Stimulated activated CD4-positive, alpha-beta T cell treated with anti-CD3 and anti-CD28 coated beads, Interleukin-15, amount 100 ng/mL, for 24 hours (primary cell): ENCODE data around the gene SNX8.
"Not testable (repeated sequence)": the region's sequence is repeated elsewhere in the genome, so short reads cannot be mapped to it uniquely, and the experiment has no call there.

Source experiments
- DNase-seq: peaks from one replicate; pipeline ENCODE4 v3.0.0-alpha.2; 2020

Gene SNX8

GRCh38 chr7:2289111-2289586 lies 25.1 kb downstream of the SNX8 start:
- no peak for DNase-seq

GRCh38 chr7:2288503-2288902 lies 25.7 kb downstream of the SNX8 start:
- no peak for DNase-seq

DNA sequence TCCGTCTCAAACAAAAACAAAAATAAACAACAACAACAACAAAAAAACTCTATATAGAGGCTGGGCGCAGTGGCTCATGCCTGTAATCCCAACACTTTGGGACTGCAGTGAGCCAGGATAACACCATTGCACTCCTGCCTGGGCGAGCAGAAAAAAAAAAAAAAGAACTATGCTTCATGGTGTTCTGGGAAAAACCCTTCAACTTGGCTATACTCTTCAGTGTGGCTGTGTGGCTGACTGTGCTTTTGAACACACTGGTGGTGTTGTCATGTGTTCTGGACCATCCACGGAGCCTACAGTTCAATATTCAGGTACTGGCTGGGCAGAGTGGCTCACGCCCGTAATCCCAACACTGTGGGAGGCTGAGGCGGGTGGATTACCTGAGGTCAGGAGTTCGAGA lies 26.5 kb downstream of the SNX8 start:
- DNase-seq = no peak

DNA sequence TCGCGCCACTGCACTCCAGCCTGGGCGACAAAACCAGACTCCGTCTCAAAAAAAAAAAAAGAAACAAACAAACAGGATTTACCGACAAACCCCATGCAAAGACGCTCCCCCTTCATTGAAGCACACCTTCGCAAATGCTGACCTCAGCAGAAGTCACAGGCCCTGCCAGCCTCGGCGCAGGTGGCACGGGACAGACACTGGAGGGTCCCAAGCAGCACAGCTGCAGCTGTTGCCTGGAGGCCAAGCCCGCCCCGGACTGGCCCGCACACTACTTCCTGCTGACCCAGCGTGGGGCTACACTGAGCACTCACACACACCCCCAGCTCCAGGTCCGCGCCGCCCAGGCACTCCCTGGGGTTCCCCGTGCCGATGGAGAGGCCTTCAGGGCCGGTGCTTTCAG lies 31.2 kb downstream of the SNX8 start:
- no peak for DNase-seq

DNA sequence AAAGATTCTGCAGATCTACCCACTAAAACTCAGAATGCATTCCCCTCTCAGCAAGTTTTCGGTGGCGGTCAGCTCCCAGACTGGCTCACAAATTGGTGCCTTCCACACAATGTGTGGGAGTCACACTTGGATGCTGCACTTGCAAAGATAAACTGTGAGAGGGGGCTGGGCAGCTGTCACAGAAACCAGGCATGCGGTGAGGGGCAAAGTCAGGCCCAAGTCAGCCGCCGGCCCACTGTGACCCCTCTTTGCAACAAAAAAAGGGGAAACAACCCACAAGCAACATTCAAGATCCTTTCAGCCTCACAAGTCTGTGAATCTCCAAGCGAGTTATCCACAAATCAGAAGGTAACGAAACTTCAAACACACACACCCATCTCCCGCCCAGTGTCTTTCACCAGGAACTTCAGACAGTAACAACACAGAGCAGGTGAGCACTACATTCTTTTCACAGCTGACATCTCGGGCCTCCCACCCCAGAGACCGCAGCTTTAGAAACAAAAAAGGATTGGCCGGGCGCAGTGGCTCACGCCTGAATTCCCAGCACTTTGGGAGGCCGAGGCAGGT lies 32.0 kb downstream of the SNX8 start:
- no peak for DNase-seq

DNA sequence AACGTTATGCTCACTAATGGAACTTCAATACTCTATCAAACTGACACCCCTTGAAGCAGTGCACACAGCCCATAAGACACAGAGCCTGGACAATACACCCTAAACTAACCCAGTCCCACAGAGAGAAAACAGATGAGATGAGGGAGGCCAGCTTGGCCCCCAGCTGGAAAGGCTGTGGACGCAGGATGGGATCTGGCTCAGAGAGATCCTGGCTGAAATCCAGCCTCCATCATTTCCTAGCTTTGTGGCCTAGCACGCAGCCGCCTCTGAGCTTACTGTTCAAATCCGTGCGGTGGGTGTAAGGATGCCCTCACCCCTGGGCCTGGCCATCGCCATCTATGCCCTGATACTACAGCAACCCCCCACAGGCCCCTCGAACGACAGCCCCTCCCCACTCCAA lies 32.7 kb downstream of the SNX8 start:
- no peak for DNase-seq

DNA sequence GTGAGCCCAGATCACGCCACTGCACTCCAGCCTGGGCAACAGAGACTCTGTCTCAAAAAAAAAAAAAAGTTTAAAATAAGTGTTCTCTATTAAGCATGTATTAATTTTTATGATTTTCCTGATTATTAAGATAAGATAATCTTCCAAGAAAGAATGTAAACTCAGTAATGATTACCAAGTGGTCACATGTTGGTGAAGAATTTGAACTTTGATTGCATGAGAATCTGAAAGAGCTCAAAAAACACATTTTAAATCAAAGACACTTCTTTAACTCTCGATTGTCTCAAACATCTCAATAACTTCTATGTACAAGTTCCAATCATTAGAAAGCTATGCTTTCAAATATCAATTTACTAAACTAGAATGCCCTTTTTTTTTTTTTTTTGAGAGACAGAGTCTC lies 33.8 kb downstream of the SNX8 start:
- DNase-seq = no peak

DNA sequence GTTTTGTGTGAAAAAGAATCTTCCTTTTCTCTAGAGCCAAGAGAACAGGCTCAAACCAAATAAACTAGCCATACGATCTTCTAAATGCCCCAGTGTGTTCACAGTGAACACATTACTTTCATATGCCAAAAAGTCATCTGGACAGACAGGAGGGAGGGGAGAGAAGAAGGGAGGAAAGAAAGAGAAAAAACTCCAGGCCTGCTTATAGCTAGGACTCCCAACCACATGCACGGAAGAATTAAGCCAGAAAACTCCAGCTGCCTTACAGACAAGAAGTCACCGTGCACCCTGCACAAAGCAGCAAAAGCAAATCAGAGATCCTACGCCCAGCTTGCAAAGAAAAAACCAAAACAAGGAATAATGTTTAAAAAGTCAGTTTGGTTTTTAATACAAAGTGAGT lies 34.3 kb downstream of the SNX8 start:
- DNase-seq = no peak

DNA sequence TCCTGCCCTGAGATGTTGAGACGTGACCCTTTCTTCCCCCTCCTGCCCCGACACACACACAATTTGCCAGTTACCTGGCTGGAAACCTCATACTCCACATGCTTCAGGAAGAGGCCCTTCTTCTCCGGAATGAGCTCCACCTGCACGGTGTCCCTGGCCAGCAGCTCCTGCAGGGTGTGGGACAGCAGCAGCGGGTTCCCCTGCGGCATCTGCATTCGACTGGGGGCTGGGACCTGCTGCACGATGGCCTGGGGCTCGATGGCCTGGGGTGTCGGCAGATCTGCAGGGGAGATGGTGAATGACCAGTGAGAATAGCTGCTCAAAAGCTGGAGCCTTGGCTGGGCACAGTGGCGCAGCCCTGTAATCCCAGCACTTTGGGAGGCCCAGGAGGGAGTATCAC lies 36.2 kb downstream of the SNX8 start:
- no peak for DNase-seq

DNA sequence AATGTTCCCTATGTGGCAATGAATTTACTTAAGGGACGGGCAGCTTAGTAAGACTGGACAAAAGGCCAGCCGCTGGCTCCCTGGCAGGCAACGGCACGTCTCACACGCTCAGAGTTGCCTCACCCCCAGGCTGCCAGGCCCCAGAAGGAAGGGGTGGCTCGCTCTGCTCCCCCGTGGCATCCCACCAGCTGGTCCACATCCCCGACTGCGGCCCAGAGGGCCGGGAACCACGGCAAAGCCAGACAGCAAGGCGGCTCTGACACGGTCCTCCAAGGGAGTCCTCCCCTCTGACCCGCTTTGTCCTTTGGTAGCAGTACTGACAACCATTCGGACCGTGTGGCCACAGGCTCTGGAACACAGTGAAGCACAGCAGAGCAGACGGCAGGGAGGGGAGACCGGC lies 38.1 kb downstream of the SNX8 start:
- no peak for DNase-seq

- no peak for DNase-seq
Measured at GRCh38 chr7:2275101-2275500, 39.1 kb downstream of the SNX8 start.

DNA sequence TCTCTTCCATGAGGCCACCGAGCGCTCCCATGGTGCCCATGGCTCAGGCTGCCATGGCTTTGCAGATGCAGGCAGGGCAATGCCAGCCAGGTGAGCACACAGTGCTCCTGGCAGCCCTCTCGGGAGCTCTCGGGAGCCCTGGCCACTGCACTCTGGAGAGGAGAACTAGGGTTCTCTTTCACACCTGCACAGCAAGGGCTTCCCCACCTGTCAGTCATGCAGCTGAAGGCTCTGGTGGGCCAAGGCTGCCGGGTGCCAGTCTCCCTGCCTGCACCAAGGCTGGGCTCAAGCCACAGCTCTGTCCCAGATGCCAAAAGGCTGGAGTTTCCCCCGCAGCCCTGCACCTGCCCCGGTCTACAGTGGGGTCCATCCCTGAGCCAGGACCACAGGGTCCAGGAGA lies 39.6 kb downstream of the SNX8 start:
- DNase-seq = no peak

DNA sequence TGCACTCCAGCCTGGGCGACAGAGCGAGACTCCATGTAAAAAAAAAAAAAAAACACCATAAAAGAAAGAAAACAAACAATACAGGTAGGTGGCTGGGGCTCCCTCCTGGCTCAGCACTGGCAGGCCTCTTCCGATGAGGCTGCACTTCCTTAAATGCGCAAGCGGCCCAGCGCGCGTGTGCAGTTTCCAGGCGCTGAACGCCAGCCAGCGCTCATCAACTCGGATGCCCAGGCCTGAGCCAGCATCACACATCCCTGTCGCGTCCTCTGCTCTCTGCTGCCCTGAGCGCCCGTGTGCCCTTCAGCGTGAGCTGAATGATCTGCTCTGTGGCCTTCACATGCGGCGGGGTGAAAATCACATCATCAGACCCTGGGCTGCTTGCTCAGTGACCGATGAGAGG lies 40.4 kb downstream of the SNX8 start:
- DNase-seq = no peak

- no peak for DNase-seq
Measured at GRCh38 chr7:2272031-2272430, 42.2 kb downstream of the SNX8 start.

GRCh38 chr7:2271273-2272026 lies 42.8 kb downstream of the SNX8 start:
- DNase-seq = no peak

DNA sequence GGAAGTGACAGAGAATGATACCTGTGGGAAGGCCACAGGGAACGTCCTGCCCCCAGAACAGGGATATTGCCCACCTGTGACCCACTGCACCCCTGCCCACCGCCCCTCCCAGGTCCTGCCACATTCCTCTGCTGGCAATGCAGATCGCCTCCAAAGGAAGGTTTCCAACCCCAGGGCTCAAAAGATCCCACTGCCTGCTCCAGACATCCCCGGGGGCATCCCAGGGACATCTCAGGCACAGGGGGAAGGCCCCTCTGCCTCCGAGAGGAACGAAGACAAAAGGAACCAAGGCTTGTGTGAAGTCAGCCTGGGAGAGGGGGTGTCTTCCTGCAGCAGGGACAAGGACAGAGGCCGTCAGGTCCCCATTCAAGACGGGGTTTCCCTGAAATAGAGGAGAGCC lies 43.7 kb downstream of the SNX8 start:
- DNase-seq = no peak

- no peak for DNase-seq
Measured at GRCh38 chr7:2269991-2270460, 44.2 kb downstream of the SNX8 start.

- DNase-seq = not testable (repeated sequence)
Measured at GRCh38 chr7:2269089-2269990, 44.9 kb downstream of the SNX8 start.

DNA sequence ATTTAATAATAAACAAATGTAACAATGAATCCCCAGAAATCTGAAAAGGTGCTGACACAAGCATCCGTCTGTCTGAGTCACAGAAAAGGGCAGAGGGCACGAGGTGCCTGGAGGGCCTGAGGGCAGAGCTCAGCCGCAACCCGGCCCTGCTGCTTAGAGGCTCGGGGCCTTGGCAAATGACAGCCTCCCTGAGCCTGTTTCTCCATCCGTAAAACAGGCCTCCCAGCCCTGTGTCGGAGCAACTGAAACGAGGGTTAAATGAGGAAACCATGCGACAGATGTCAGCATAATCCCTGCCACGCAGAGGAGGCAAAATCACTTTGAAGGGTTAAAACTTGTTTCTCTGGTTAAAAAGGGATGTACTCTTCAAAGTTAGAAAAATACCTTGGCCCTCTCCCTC lies 47.3 kb downstream of the SNX8 start:
- DNase-seq = no peak

- DNase-seq = no peak
Measured at GRCh38 chr7:2264158-2264557, 50.1 kb downstream of the SNX8 start.

DNA sequence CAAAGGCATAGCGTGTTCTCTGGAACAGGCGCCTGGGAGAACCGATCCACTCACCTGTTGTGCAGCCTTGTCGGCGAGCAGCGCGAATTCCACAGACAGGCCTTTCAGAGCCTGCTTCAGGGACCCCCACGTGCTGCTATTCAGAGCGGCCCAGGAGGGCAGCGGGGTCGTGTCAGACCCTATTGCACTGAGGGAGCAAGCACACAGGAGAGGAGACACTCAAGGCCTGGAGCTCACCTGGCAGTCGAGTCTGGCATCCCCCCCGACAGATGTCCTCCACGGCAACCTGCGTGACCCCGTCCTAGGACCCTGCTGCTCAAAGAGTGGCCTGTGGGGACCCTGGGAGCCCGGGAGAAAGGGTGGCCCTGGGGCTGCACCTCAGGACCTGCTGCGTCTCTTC lies 51.1 kb downstream of the SNX8 start:
- no peak for DNase-seq

DNA sequence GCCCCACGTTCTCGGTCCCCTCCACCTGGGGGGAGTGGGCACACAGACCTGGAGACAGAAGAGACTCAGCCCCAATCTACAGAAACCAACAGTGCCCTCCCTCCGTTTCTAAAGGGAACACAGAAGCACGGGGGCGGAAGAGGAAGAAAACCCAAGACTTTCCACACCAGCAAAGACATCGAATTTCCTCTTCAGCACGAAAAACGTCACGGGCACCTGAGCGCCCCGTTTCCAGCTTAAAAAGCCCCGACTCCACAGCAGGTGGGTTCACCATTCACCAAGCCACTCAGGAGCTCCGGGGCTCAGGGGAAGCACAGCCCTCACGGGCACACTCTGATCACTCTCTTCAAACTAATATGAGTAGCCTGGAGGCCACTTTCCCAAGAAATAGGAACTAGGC lies 52.6 kb downstream of the SNX8 start:
- peak; percentile 26 for DNase-seq

DNA sequence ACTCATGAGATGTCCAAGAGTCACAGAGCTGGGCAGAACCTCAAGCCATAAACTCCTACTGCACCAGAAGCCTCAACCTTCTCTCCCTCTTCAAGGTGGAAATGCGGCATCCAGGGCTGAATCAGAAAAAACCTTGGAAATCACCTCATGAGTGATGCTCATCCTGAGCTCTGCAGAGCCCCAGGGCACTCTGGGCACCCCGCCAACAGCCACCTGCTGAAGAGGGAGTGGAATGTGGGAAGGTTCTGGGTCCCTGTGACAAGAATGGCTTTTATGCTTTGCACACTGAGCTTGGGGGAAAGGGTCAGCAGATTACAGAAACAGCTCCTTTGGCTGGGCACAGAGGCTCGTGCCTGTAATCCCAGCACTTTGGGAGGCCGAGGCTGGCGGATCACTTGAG lies 53.4 kb downstream of the SNX8 start:
- no peak for DNase-seq

- no peak for DNase-seq
Measured at GRCh38 chr7:2259480-2259879, 54.8 kb downstream of the SNX8 start.
